ENCODE measurements around the gene FBXO21.
"Not testable (repeated sequence)": the region's sequence is repeated elsewhere in the genome, so short reads cannot be mapped to it uniquely, and the experiment has no call there.

The FBXO21 gene

DNA sequence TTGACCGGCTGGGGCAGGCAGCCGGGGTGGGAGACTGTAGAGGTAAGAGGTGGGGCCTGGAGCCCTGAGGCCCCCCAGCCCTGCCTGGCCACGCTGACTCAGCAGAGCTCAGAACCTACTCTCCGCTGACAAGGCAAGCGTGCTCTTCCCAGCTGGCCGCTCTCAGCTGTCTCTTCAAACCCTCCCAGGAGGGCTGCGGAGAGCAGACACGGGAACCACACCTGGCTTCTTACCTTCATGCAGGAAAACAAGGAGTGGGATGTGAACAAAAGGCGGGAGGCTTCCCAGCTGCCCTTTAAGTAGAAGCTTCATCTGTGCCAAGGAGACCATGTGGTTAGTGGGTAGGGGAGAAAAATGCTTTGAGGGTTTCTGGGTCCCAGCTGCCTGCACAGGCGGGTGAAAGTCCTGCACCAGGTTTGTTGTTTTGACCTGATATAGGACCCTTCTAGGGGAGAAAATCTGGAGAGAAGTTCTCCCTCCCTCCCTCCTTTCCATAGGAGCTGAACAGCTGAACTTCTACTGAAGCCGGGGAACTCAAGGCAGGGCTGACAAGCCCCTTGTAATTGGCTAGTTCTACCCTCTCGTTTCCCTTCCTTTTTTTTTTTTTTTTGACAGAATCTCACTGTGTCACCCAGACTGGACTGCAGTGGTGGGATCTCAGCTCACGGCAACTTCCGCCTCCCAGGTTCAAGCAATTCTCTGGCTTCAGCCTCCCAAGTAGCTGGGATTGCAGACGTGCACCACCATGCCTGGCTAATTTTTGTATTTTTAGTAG, 78.3 kb downstream of the FBXO21 start:
- DNase-seq (ENCODE audit: low spot score) (no peak), FAIRE-seq (no peak)

- FAIRE-seq (no peak), DNase-seq (ENCODE audit: low spot score) (no peak)
Observed at GRCh38 chr12:117111386-117111785, 78.9 kb downstream of the FBXO21 start.

- no peak for DNase-seq (ENCODE audit: low spot score)
- no peak for FAIRE-seq
Observed at GRCh38 chr12:117109943-117110635, 80.2 kb downstream of the FBXO21 start.

GRCh38 chr12:117105902-117106301, 84.4 kb downstream of the FBXO21 start:
- DNase-seq (ENCODE audit: low spot score) (peak; percentile 90), FAIRE-seq (no peak)

DNA sequence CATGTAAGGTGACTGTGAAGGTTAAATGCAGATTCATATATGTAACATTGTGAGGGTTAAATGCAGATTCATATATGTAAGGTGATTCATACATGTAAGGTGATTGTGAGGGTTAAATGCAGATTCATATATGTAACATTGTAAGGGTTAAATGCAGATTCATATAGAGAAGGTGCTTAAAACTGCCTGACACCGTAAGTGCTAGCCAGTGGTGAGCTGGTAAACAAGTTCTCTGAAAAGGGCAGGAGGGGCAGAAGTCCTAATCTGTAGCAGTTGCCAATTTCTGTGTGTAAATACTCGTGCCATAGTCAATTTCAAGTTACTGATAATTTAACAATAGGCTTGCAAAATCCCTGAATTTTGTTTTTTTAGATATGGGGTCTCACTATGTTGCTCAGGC, 86.3 kb downstream of the FBXO21 start:
- not testable (repeated sequence) for DNase-seq (ENCODE audit: low spot score); FAIRE-seq

DNA sequence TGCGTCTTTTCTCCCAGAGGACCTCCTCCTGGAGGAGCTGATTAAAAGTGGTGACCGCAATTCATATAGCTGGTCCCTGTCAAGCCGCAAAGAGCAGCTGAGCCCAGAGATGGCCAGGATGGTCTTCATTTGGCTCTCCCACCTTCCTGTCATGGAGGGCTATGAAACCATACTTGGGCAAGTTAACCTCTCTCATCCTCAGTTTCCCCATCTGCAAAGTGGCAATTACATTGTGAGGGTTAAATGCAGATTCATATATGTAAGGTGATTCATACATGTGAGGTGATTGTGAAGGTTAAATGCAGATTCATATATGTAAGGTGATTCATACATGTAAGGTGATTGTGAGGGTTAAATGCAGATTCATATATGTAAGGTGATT, 87.5 kb downstream of the FBXO21 start:
- no peak for DNase-seq (ENCODE audit: low spot score)
- no peak for FAIRE-seq

GRCh38 chr12:117101953-117102799, 88.1 kb downstream of the FBXO21 start:
- DNase-seq (ENCODE audit: low spot score) (no peak), FAIRE-seq (no peak)

- DNase-seq (ENCODE audit: low spot score) (no peak), FAIRE-seq (no peak)
Observed at GRCh38 chr12:117100851-117101673, 89.2 kb downstream of the FBXO21 start.

DNA sequence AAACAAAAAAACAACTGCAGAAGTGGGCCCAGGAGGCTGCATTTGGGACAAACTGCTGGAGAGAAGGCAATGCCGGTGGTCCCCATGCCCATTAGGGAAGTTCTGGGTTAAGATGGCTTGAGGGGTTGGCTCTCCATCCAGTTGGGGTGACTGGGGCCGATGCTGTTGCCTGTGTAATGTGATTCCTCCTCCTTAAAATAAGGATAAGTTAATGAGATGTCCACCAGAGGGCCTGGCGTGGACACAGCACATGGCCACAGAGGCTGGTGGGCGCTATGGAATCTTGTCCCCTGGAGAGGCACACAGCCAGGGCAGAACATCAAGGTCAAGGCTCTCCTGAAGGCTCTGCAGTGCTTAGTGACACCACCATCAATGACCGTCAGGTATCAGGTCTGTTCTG, 90.0 kb downstream of the FBXO21 start:
- FAIRE-seq (no peak), DNase-seq (ENCODE audit: low spot score) (no peak)

DNA sequence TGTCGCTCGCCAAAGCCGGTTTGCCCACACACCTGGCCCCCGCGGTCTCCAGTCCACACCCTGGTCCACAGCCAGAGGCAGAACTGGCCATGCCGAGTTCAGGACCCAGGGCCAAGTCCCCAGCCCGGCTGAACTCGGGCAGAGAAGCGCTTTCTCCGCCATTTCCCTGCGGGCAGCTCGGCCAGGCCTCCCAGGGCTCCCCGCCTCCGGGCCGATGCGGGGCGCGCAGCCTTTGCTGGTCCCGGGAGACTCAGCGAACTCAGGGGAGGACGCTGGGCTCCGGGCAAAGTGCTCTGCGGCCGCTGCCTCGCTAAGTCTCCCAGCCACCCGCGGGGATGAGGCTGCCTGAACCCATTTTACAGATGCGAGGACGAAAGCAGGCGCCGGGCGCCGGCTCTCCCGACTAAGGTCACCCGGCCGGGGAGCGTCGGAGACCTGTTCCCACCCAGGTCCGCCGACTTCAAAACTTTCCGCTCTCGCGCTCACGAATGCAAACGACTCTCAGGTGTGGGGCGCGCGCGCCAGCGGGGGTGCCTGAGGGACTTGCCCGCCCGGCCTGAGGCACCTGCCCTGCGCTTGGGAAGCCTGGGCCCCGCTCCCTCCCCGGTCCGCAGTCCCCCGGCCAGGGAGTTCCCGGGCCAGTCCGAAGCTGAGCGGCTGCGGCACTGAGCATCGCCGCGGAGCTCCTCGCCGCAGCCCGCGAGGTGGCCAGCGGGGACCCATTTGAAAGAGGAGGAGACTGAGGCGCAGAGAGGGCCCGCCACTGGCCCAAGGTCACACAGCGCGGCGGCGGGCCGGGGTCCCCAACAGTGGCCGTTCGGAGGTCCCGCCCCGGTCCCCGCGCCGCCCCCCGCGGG, 91.7 kb downstream of the FBXO21 start:
- no peak for FAIRE-seq
- no peak for DNase-seq (ENCODE audit: low spot score)

DNA sequence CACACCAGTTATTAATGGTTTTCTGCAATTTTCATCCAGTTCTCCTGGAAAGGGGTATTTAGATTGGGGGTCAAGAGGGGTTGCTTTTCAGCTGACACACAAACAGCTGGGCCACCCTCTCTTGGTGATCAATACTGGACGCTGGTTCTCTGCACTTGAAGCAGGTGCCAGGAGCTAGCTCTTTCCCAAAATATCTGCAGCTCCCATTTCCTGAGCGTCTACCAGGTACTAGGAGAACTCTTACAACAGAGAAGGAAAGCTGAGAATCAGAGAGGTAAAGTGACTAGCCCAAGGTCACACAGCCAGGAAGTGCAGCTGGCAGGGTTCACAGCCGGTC, 92.3 kb downstream of the FBXO21 start:
- FAIRE-seq, result no peak
- DNase-seq (ENCODE audit: low spot score), result no peak

- FAIRE-seq (no peak), DNase-seq (ENCODE audit: low spot score) (no peak)
Observed at GRCh38 chr12:117097159-117097558, 93.1 kb downstream of the FBXO21 start.

DNA sequence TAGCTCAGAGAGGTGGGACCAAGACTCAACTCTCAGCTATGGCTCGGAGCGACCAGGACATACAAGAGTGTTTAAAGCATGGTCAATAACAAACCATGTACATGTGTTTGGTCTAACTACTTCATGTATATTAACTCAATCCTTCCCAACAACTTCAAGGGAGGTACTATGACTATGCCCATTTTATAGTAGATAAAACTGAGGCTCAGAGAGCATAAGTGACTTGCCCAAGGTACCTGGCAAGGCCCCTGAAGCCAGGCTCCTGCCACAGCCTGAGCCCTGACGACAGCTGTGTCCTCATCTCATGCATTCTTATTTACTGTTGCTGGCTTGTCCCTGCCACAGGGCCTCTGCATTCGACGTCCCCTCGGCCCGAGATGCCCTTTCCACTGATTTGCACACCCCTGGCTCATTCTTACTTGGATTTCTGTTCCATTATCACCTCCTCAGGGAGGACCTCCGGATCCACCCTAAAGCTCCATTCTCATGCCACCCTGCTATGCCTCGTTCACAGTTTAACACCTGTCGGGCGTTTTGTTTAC, 93.7 kb downstream of the FBXO21 start:
- DNase-seq (ENCODE audit: low spot score) (no peak), FAIRE-seq (no peak)

DNA sequence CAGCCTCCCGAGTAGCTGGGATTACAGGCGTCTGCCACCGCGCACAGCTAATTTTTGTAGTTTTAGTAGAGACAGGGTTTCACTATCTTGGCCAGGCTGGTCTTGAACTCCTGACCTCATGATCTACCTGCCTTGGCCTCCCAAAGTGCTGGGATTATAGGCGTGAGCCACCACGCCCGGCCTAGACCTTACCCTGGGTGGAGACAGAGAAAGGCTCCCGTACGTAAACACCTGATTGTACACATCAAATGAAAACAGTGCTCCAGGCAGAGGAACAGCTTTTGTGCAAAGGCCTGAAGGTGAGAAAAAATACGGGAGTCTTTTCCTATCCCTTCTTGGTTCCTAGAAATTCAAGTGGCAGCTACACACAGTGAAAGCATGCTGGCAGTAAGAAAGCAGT, 95.1 kb downstream of the FBXO21 start:
- not testable (repeated sequence) for DNase-seq (ENCODE audit: low spot score); FAIRE-seq

GRCh38 chr12:117093918-117094630, 96.2 kb downstream of the FBXO21 start:
- DNase-seq (ENCODE audit: low spot score) (no peak), FAIRE-seq (no peak)

DNA sequence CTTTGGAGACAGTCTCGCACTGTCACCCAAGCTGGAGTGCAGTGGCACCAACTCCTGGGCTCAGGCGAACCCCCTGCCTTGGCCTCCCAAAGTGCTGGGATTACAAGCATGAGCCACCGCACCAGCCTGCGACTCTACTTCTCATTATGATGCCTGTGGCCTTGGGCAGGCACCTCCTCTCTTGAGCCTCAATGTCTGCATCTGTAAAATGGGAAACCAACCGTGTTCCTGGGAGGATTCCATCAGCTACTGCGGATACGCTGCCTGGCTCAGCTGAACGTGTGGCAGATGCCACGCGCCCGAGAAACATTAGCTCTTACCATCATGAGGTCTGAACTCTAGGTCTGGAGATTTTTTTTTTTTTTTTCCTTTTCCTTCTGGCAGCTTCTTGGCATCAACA, 96.8 kb downstream of the FBXO21 start:
- DNase-seq (ENCODE audit: low spot score), result no peak
- no peak for FAIRE-seq

DNA sequence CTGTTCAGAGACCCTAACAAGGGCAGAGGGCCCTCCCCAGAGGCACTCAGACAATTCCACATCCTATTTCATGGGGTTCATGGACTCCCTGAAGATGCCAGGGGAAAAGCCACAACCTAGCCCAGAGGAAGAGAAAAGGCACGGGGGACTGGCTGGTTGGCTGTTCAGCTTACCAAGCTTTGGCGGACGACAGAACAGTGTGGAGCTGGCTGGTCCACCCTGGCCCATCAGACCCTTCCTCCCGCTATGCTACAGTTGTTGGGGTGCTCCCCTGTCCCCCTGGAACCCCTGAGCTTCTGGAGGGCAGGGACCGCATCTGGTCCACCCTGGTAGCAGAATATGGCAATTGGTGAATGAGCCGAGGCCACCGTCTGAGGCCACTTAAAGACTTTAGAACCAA, 97.4 kb downstream of the FBXO21 start:
- DNase-seq (ENCODE audit: low spot score), result no peak
- FAIRE-seq, result no peak

DNA sequence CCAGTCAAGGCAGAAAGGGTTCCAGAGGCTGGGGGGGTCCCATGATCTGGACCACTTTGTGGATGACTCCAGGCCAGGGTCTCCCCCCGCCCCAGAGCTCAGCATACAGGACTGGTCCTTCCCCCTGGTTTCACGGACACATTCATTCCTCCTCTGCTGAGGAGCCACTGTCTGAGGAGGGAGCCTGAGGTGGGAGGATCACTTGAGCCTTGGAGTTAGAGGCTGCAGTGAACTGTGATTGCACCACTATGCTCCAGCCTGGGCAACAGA, 97.8 kb downstream of the FBXO21 start:
- FAIRE-seq (no peak), DNase-seq (ENCODE audit: low spot score) (no peak)
